B cell (primary cell): ENCODE measurements around the gene OTULINL. TPM values are rescaled to one million over a fixed set of nuclear protein-coding genes. Genes with fewer than 3 reads are reported as not detected.

Experiments used
- ATAC-seq: fragments of 200-7000 bp; cut with Tn5 transposase; one replicate; pipeline ENCODE4 v1.10.0; 2021; ENCODE audit warnings: low read depth, mild to moderate bottlenecking, moderate number of reproducible peaks, moderate library complexity
- CTCF ChIA-PET: fragments of 350-600 bp; sonication (Branson Sonifier 250); formaldehyde crosslinking; loops from one replicate; lab custom pipeline; 2021; ENCODE audit warnings: antibody characterized with exemption, inconsistent platforms; lab: Charles Lee
- POLR2A ChIA-PET: fragments of 350-600 bp; sonication (Branson Sonifier 250); formaldehyde crosslinking; loops from one replicate; lab custom pipeline; 2021; ENCODE audit warnings: antibody characterized with exemption; lab: Charles Lee
- DNase-seq: peaks from one replicate; pipeline ENCODE4 v3.0.0; 2013
- H2AFZ ChIP-seq: 2 replicates; pipeline ENCODE4 v1.6.1; 2012; ENCODE audit warnings: mild to moderate bottlenecking, low read depth, low read length; ENCODE audit not compliant: insufficient read depth, poor library complexity, severe bottlenecking
- H3K27ac ChIP-seq, 2 donors: 1 replicate in 1 of 2; 2 replicates in 1 of 2; pipeline ENCODE4 v1.5.1; 2012 to 2013; ENCODE audit warnings: low read length in 2 of 2, mild to moderate bottlenecking in 2 of 2, moderate library complexity in 1 of 2
- H3K27me3 ChIP-seq, 4 experiments: fragments of 200-600 bp in 1 of 4; sonication (generic) in 1 of 4; replicated peaks in 1 of 4; 1 replicate in 2 of 4; 2 replicates in 2 of 4; pipeline versions ENCODE4 v1.6.1 to v1.7.0; 2013 to 2016; ENCODE audit warnings: low read length in 3 of 4, mild to moderate bottlenecking in 2 of 4, mixed read lengths in 1 of 4, moderate library complexity in 1 of 4; ENCODE audit not compliant: insufficient read depth in 4 of 4, control insufficient read depth in 3 of 4; ENCODE audit errors: control extremely low read depth in 1 of 4
- H3K36me3 ChIP-seq, 2 experiments: replicated peaks in 1 of 2; 1 replicate in 1 of 2; 2 replicates in 1 of 2; pipeline versions ENCODE4 v1.6.1 to v1.7.1; 2013; ENCODE audit warnings: low read length in 1 of 2; ENCODE audit not compliant: insufficient read depth in 2 of 2, control insufficient read depth in 1 of 2; ENCODE audit errors: control extremely low read depth in 1 of 2, extremely low read depth in 1 of 2
- H3K4me1 ChIP-seq, 2 donors: fragments of 200-600 bp in 1 of 2; sonication (generic) in 1 of 2; 1 replicate in 1 of 2; 2 replicates in 1 of 2; pipeline versions ENCODE4 v1.5.1 to v1.6.1; 2013 to 2017; ENCODE audit warnings: low read length in 2 of 2; ENCODE audit not compliant: control insufficient read depth in 2 of 2, insufficient read depth in 2 of 2
- H3K4me2 ChIP-seq: replicated peaks from 2 replicates; pipeline ENCODE3; 2012; ENCODE audit warnings: mild to moderate bottlenecking, low read depth, low read length; ENCODE audit not compliant: poor library complexity, severe bottlenecking
- H3K4me3 ChIP-seq, 5 experiments: fragments of 200-600 bp in 1 of 5; sonication (generic) in 1 of 5; 1 replicate in 3 of 5; 2 replicates in 2 of 5; pipeline versions ENCODE4 v1.5.1 to v1.7.0; 2011 to 2016; ENCODE audit warnings: low read length in 4 of 5, mild to moderate bottlenecking in 4 of 5, low read depth in 2 of 5, control low read depth in 1 of 5, moderate library complexity in 1 of 5; ENCODE audit not compliant: insufficient read depth in 1 of 5; ENCODE audit errors: control extremely low read depth in 1 of 5, extremely low read depth in 1 of 5
- H3K79me2 ChIP-seq: fragments of 200-600 bp; sonication (generic); one replicate; pipeline ENCODE4 v1.6.0; 2016; ENCODE audit warnings: low read length; ENCODE audit not compliant: control insufficient read depth, insufficient read depth
- H3K9ac ChIP-seq: fragments of 200-600 bp; sonication (generic); 2 replicates; pipeline ENCODE4 v1.6.1; 2017; ENCODE audit warnings: mild to moderate bottlenecking, low read length, moderate library complexity
- H3K9me3 ChIP-seq, 3 donors: one replicate each; pipeline versions ENCODE4 v1.6.1 to v1.7.1; 2013; ENCODE audit warnings: low read length in 2 of 3; ENCODE audit not compliant: control insufficient read depth in 2 of 3, insufficient read depth in 1 of 3; ENCODE audit errors: control extremely low read depth in 1 of 3
- H4K20me1 ChIP-seq: 2 replicates; pipeline ENCODE4 v1.6.0; 2012; ENCODE audit warnings: mild to moderate bottlenecking, low read length; ENCODE audit not compliant: insufficient read depth, control insufficient read depth, poor library complexity, severe bottlenecking
- H3K27ac Mint-ChIP-seq: one replicate; pipeline ENCODE4 v1.8.0; 2021; ENCODE audit warnings: mixed read lengths
- H3K27me3 Mint-ChIP-seq: one replicate; pipeline ENCODE4 v1.8.0; 2021; ENCODE audit warnings: mixed read lengths
- H3K4me1 Mint-ChIP-seq: one replicate; pipeline ENCODE4 v1.8.0; 2021; ENCODE audit warnings: mixed read lengths
- H3K4me3 Mint-ChIP-seq: one replicate; pipeline ENCODE4 v1.8.0; 2021; ENCODE audit warnings: mixed read lengths
- H3K9me3 Mint-ChIP-seq: one replicate; pipeline ENCODE4 v1.8.0; 2022; ENCODE audit warnings: mixed read lengths; ENCODE audit not compliant: insufficient read depth
- EZH2 ChIP-seq: IDR thresholded peaks from 2 replicates; pipeline ENCODE4 v1.6.1; 2012; ENCODE audit warnings: borderline replicate concordance, low read depth, mild to moderate bottlenecking, moderate library complexity, low read length; ENCODE audit not compliant: insufficient read depth, poor library complexity, severe bottlenecking
- WGBS: methylation state at CpG from one replicate; pipeline ENCODE4 v1.1.5; 2013; ENCODE audit warnings: missing lambda C conversion rate; ENCODE audit not compliant: insufficient coverage; 5-methylcytosine and 5-hydroxymethylcytosine counted together
- intact Hi-C: fragments of 100-400 bp; cut with micrococcal nuclease; formaldehyde crosslinking; loops from one replicate; pipeline ENCODE4 v1.10.0; 2022
- polyA plus RNA-seq: library from polyadenylated mRNA; depleted of rRNA; stranded (reverse); fragments of >200 nt; gene quantifications from 2 replicates; pipeline ENCODE4 v1.2.3, GENCODE V29; 2012
- total RNA-seq, 2 donors: library from RNA; stranded (reverse); fragments of 120-200 nt in 1 of 2; gene quantifications; 1 replicate in 1 of 2; 2 replicates in 1 of 2; pipeline versions ENCODE4 v1.2.3 to v1.2.4, GENCODE V29; 2013 to 2022
- TF ChIP-seq, protein P1 (sequence below): fragments of 200-600 bp; IDR thresholded peaks from one replicate; pipeline ENCODE4 v1.8.0; 2022; ENCODE audit warnings: antibody characterized with exemption, mild to moderate bottlenecking

Gene OTULINL
- total and polyA plus RNA-seq, 2 donors (not counting 1 experiment from before 2014, with no cell fraction given), result 0.33 to 0.81 TPM

DNA sequence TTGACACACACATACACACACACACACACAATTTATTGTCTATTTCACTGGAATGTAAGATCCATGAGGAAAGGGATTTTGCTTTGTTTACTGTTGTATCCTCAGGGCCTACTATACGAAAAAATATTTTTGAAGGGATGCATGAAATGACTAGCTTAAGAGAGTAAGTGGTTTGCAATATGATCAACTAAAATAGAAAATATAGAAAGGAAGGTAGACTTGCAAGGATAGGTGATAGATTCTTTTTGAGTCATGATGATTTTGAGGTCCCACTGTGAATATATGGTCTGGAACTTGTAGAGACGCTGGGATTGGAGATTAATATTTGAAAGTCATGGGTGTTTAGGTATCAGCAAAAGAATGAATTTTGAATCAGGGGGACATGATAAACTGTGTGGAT is 54.1 kb downstream of the OTULINL start:
- Histone ChIP-seq H2AFZ (no peak overlapping the region), H3K27ac (no peak overlapping the region), H3K79me2 (no peaks in the 10 kb centered on the region), H3K27me3 (no peaks in the 10 kb centered on the region), H3K4me2 (no peak overlapping the region), H3K4me3 (no peak overlapping the region), H3K9me3 (no peaks in the 10 kb centered on the region), H3K9ac (no peak overlapping the region), H4K20me1 (no peaks in the 10 kb centered on the region), H3K4me1 (no peaks in the 10 kb centered on the region), H3K36me3 (no peaks in the 10 kb centered on the region)
- ChIA-PET CTCF (interaction anchor here (1.0 to 1.5 kb wide), 2 partner anchors 10 to 12 kb away, joined by 4 to 8 read pairs; no protein-coding TSS in a partner anchor), POLR2A (no interaction called here)
- Mint-ChIP-seq H3K4me1 (no peaks in the 10 kb centered on the region), H3K4me3 (no peak overlapping the region), H3K27me3 (peaks cover 18% of the 10 kb centered on the region), H3K9me3 (no peaks in the 10 kb centered on the region), H3K27ac (no peak overlapping the region)
- no peak for DNase-seq
- TF ChIP-seq, protein P1, sequence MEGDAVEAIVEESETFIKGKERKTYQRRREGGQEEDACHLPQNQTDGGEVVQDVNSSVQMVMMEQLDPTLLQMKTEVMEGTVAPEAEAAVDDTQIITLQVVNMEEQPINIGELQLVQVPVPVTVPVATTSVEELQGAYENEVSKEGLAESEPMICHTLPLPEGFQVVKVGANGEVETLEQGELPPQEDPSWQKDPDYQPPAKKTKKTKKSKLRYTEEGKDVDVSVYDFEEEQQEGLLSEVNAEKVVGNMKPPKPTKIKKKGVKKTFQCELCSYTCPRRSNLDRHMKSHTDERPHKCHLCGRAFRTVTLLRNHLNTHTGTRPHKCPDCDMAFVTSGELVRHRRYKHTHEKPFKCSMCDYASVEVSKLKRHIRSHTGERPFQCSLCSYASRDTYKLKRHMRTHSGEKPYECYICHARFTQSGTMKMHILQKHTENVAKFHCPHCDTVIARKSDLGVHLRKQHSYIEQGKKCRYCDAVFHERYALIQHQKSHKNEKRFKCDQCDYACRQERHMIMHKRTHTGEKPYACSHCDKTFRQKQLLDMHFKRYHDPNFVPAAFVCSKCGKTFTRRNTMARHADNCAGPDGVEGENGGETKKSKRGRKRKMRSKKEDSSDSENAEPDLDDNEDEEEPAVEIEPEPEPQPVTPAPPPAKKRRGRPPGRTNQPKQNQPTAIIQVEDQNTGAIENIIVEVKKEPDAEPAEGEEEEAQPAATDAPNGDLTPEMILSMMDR, result no peak
- no peak for TF ChIP-seq EZH2
- WGBS, result 88% methylated on average over 2 of the region's 2 CpGs
- no peak for ATAC-seq
- intact Hi-C loops, result no loop called here

DNA sequence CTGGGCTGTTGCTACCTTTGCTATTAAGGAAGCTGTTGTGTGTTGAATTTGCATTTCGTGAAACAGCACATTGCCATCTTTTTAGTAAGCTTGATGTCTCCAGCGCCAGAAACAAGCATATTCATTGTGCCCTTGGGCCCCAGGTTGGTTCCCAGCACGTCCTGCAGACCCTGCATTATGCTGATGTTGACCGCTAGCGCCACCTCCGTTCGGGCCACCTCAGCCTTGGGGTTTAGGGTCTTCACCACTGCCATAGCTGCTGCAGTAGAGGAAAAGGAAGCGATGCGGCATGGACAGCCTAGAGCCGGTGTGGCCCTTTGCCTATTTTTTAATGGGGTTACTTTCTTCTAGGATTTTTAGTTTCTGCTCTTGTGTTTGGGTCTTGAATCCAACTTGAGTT is 59.2 kb downstream of the OTULINL start:
- Mint-ChIP-seq H3K27me3 (peaks cover 29% of the 10 kb centered on the region), H3K4me1 (no peaks in the 10 kb centered on the region), H3K4me3 (no peak overlapping the region), H3K9me3 (no peaks in the 10 kb centered on the region), H3K27ac (no peak overlapping the region)
- Histone ChIP-seq H3K27me3 (peaks cover 0 to 5% (median 0%) of the 10 kb centered on the region in 4 experiments), H3K27ac (no peak overlapping the region), H4K20me1 (no peaks in the 10 kb centered on the region), H3K79me2 (no peaks in the 10 kb centered on the region), H3K4me1 (no peaks in the 10 kb centered on the region), H2AFZ (no peak overlapping the region), H3K36me3 (no peaks in the 10 kb centered on the region), H3K4me2 (no peak overlapping the region), H3K9ac (no peak overlapping the region), H3K4me3 (no peak overlapping the region), H3K9me3 (no peaks in the 10 kb centered on the region)
- intact Hi-C loops, result loop anchor here (10.0 kb wide), 1 partner anchor 156 kb away; no protein-coding TSS in a partner anchor
- TF ChIP-seq, protein P1, result no peak
- TF ChIP-seq EZH2, result no peak
- DNase-seq (no peak), ATAC-seq (no peak)
- POLR2A ChIA-PET, result no interaction called here
- CTCF ChIA-PET, result interaction anchor here (1.2 to 1.8 kb wide), 2 partner anchors 8 to 241 kb away, joined by 3 to 15 read pairs; no protein-coding TSS in a partner anchor
- WGBS, result 93% methylated on average over 7 of the region's 10 CpGs
